Pancreas (tissue), 10 donors: Measurements from ENCODE around the gene PRKCB. TPM values are rescaled to one million over a fixed set of nuclear protein-coding genes. Genes with fewer than 3 reads are reported as not detected.

Experiments used
- ATAC-seq, 4 donors: fragments of 200-7000 bp; cut with Tn5 transposase; one replicate each; pipeline versions ENCODE4 v1.8.0 to v1.9.1; 2020; ENCODE audit warnings: mild to moderate bottlenecking in 4 of 4, moderate library complexity in 4 of 4
- DNase-seq, 6 donors: peaks; one replicate each; pipeline ENCODE4 v3.0.0-alpha.2; 2020
- FAIRE-seq: peaks from 2 replicates; lab custom pipeline; 2012; peaks lifted over from hg19 to GRCh38; lab: Jason Lieb, UNC
- H3K27ac ChIP-seq, 4 donors: fragments of 200-600 bp; sonication (generic); 1 replicate in 3 of 4; 2 replicates in 1 of 4; pipeline versions ENCODE4 v1.5.0 to v1.8.0; 2020
- H3K27me3 ChIP-seq, 4 donors: fragments of 200-600 bp; one replicate each; pipeline ENCODE4 v1.8.0; 2021
- H3K36me3 ChIP-seq, 3 donors: fragments of 200-600 bp; sonication (generic) in 1 of 3; one replicate each; pipeline versions ENCODE4 v1.5.0 to v1.8.0; 2020 to 2021
- H3K4me1 ChIP-seq, 3 donors: fragments of 200-600 bp; one replicate each; pipeline ENCODE4 v1.8.0; 2021
- H3K4me3 ChIP-seq, 4 donors: fragments of 200-600 bp; sonication (generic) in 2 of 4; one replicate each; pipeline versions ENCODE4 v1.5.0 to v1.8.0; 2020 to 2021
- H3K9me3 ChIP-seq, 4 donors: fragments of 200-600 bp; one replicate each; pipeline ENCODE4 v1.8.0; 2021
- WGBS, 2 donors: extraction: QIAGEN DNeasy Blood & Tissue Kit; methylation state at CpG; one replicate each; pipeline ENCODE4 v1.1.7; 2013; 5-methylcytosine and 5-hydroxymethylcytosine counted together
- intact Hi-C, 3 donors: fragments of 100-400 bp; cut with DNase I; formaldehyde crosslinking; loops; one replicate each; pipeline versions ENCODE4 v1.11.1 to v1.14.2; 2022
- polyA plus RNA-seq, 2 donors: library from polyadenylated mRNA; stranded (reverse); fragments of 200-250 nt; gene quantifications; one replicate each; pipeline ENCODE4 v1.2.3, GENCODE V29; 2013
- total RNA-seq, 6 donors: library from RNA; stranded (reverse); fragmentation: NEBNext Ultra II Directional in 4 of 6; extraction: Animal tissue kit (Norgen Biotek cat#: 25700) in 4 of 6; gene quantifications; one replicate each; pipeline versions ENCODE4 v1.2.1 to v1.2.4, GENCODE V29; 2021 to 2023
- TF ChIP-seq, protein P1 (sequence below), 4 donors: fragments of 200-600 bp; sonication (generic) in 3 of 4; IDR thresholded peaks; one replicate each; pipeline versions ENCODE4 v1.5.0 to v1.8.0; 2021; ENCODE audit warnings: antibody characterized with exemption in 4 of 4
- donor health status: healthy with polysubstance abuse.
- donor health status: DM: no; HTN: no; CAD: no; lungs with moderate emphysema.
- donor health status: DM: no; HTN: no; CAD: no.
- donor health status: control.
- donor health status: control.
- donor health status: Bipolar disorder and iron deficiency.
- donor health status: DM: yes; HTN: yes; CAD: no.
- donor health status: DM: no; HTN: no; CAD: no.
- donor health status: DM: no; HTN: no; CAD: no.
- donor health status: DM: yes; HTN: yes; CAD: no.

The PRKCB gene
- total and polyA plus RNA-seq, 8 donors = 0.19 to 4.3 (median 0.61) TPM

DNA sequence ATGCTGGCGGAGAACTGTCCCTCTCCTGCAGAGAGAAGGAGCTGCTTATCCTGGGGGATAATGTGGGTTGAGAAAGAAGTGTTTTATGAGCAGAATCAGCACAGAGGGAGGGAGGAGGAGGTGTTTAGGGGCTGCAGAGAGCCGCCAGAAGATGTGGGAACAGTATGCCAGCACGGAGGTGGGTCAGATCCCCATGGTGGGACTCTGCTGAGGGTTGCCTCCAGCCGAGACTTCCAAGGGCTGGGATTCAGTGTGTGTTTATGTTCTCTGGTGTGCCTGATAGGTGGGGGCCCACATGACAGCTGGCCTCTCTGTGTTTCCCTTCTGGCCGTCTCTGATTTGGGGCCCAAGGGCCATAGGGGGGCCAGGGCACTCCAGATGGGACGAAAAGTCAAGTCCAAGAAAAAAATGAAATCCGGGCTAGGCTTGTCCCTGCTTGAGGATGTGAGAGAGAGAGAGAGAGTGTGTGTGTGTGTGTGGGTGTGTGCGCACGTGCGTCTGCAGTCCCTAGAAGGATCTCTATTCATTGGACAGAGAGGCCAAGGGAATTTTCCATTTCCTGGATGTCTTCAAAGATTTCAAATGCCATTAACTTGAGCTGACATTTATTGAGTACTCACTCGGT lies 21.6 kb downstream of the PRKCB start:
- no peak overlapping the region for H3K27ac ChIP-seq
- no peaks in the 10 kb centered on the region for H3K4me1 ChIP-seq
- no peak for ATAC-seq
- intact Hi-C loops = no loop called here
- H3K9me3 ChIP-seq = no peaks in the 10 kb centered on the region
- no peak for FAIRE-seq
- H3K4me3 ChIP-seq = no peak overlapping the region
- TF ChIP-seq, protein P1, sequence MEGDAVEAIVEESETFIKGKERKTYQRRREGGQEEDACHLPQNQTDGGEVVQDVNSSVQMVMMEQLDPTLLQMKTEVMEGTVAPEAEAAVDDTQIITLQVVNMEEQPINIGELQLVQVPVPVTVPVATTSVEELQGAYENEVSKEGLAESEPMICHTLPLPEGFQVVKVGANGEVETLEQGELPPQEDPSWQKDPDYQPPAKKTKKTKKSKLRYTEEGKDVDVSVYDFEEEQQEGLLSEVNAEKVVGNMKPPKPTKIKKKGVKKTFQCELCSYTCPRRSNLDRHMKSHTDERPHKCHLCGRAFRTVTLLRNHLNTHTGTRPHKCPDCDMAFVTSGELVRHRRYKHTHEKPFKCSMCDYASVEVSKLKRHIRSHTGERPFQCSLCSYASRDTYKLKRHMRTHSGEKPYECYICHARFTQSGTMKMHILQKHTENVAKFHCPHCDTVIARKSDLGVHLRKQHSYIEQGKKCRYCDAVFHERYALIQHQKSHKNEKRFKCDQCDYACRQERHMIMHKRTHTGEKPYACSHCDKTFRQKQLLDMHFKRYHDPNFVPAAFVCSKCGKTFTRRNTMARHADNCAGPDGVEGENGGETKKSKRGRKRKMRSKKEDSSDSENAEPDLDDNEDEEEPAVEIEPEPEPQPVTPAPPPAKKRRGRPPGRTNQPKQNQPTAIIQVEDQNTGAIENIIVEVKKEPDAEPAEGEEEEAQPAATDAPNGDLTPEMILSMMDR (IDR thresholded peaks at IDR 0.05) = no peak
- H3K27me3 ChIP-seq = peaks cover 0 to 6% (median 0%) of the 10 kb centered on the region in 4 donors
- WGBS, 2 donors = 32 to 39% methylated on average over 11 of the region's 11 CpGs
- no peaks in the 10 kb centered on the region for H3K36me3 ChIP-seq
- DNase-seq = no peak

DNA sequence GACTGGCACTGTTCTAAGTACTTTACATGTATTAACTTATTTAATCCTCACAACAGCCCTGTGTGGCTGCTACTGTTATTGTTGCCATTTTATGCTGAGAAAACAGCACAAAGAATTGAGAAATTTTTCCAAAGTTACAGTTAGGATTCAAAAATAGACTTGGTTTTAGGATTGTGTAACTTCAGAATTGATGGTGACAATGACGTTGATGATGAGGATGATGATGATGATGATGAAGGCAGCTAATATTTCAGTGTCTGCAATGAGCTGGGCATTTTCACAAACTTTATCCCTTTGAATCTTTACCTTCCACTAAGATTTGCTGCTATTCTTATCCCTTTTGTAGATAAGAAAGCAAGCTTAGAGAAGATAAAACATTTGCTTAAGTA lies 22.1 kb downstream of the PRKCB start:
- DNase-seq = no peak
- Histone ChIP-seq H3K4me1 (no peaks in the 10 kb centered on the region), H3K36me3 (no peaks in the 10 kb centered on the region), H3K27me3 (peaks cover 0 to 6% (median 0%) of the 10 kb centered on the region in 4 donors), H3K9me3 (no peaks in the 10 kb centered on the region), H3K4me3 (no peak overlapping the region), H3K27ac (no peak overlapping the region)
- no peak for ATAC-seq
- WGBS, 2 donors = 45 to 56% methylated on average over 1 of the region's 1 CpG
- intact Hi-C loops = no loop called here
- TF ChIP-seq, protein P1 (IDR thresholded peaks at IDR 0.05) = no peak
- FAIRE-seq = no peak

- Histone ChIP-seq H3K36me3 (no peaks in the 10 kb centered on the region), H3K4me3 (no peak overlapping the region), H3K27me3 (peaks cover 0 to 6% (median 0%) of the 10 kb centered on the region in 4 donors), H3K4me1 (no peaks in the 10 kb centered on the region), H3K27ac (no peak overlapping the region), H3K9me3 (no peaks in the 10 kb centered on the region)
- 50 to 58% methylated on average over 1 of the region's 1 CpG for WGBS, 2 donors
- DNase-seq (no peak), FAIRE-seq (no peak), ATAC-seq (peak in 2 of 4 donors; percentile 57 to 67)
- TF ChIP-seq, protein P1 (IDR thresholded peaks at IDR 0.05) = no peak
- intact Hi-C loops = no loop called here
Observed at GRCh38 chr16:23858542-23858941, 22.8 kb downstream of the PRKCB start.

DNA sequence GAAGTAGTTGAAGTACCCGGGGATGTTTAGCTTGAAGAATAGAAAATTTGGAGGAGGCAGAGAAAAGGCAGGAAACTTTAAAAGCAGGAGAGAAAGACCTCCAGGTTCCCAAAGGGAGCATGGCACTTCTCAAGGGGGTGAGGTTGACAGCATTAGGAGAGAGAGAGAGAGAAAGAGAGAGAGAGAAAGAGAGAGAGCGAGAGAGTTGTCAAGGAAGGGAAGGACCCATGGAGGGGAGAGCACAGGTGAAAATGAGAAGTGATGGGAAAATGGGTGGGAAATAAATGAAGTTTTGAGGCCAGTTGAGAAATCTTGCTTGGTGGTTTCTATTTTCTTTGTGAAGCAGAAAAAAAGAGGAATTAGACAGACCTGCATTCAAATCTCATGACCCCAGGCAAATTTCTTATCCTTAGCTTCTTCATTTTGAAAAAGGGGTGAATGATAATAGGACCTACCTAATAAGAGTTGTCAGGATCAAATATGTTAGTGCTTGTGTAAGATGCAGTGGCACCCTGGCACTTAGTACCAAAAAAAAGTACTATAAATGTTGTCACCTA lies 24.0 kb downstream of the PRKCB start:
- WGBS, 2 donors = 61 to 73% methylated on average over 2 of the region's 2 CpGs

More for the DNA sequence above, 24.0 kb downstream of the PRKCB start:
- no peaks in the 10 kb centered on the region for H3K36me3 ChIP-seq
- TF ChIP-seq, protein P1 (IDR thresholded peaks at IDR 0.05) = no peak
- ATAC-seq = no peak
- no peak for DNase-seq
- H3K27ac ChIP-seq = no peak overlapping the region
- no peaks in the 10 kb centered on the region for H3K4me1 ChIP-seq
- H3K4me3 ChIP-seq = no peak overlapping the region
- FAIRE-seq = no peak
- H3K27me3 ChIP-seq = peaks cover 0 to 6% (median 0%) of the 10 kb centered on the region in 4 donors
- H3K9me3 ChIP-seq = no peaks in the 10 kb centered on the region
- intact Hi-C loops = no loop called here
